Measurements from ENCODE around the gene APEH. TPM values are rescaled to one million over a fixed set of nuclear protein-coding genes. Genes with fewer than 3 reads are reported as not detected.

APEH gene
- 86.5 and 87.7 TPM in 2 replicates for total RNA-seq

DNA sequence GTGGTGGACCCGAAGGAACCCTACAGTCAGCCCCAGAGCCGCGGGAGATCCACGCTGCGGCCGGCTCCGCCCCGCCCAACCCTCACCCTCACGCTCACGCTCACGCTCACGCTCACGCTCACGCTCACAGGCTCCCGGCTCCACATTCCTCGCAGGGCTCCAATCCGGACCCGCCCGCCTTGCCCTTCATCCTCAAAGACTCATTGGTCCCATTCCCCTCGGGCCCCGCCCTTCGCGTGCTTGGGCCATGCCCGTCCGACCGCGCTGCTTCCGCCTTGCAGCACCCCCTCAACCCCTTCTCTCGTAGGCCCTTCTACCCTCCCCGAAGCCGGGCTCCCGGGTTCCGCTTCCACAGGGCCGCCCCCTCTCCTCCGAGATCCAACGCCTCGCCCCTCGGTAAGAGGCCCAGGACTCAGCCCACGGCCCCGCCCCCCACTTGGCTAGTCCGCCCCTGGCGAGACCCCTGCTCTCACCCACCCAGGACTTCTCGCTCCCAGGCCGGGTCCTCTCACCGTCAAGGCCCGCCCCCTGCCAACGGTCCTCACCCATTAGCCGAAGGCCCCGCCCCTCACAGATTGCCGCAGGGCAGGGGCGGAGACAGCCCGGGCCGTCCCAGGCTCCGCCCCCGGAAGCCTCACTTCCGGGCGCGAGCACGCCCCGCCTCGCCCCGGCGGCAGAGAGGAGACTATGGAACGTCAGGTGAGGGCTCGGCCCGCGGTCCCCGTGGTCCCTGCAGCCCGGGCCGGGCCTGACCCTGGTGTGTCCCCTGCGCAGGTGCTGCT, at the start of gene APEH:
Gene APEH, plus strand, starts transcription at position 637 of the 782 bp plus-strand sequence. Its CDS starts 51 bp downstream, at position 688.

GRCh38 chr3:49689046-49689907, 15.1 kb downstream of the APEH start, which contains the start of the genes MST1 and RNF123:
Gene MST1 (minus strand): TSS chr3:49689474. CDS start chr3:49688691, 783 bp downstream.
Gene RNF123 (plus strand): TSS chr3:49689557. CDS start chr3:49691166, 1,609 bp downstream.

GRCh38 chr3:49719214-49719884, 45.2 kb downstream of the APEH start, which contains the start of gene AMIGO3:
Gene AMIGO3 (minus strand): TSS chr3:49719684. CDS start chr3:49719465, 219 bp downstream.

GRCh38 chr3:49723628-49724551, 49.7 kb downstream of the APEH start, which contains the start of gene GMPPB:
Gene GMPPB (minus strand): TSS chr3:49723951. CDS start chr3:49723726, 225 bp downstream.

Other genes with a start within 250 kb of the APEH start
- gene NICN1, start 245.0 kb upstream of the APEH start, total RNA-seq = 2.9 and 13.1 TPM in 2 replicates
- gene DAG1, start 204.1 kb upstream of the APEH start, total RNA-seq = 23.2 and 53.4 TPM in 2 replicates
- gene BSN, start 119.9 kb upstream of the APEH start, total RNA-seq = under 0.01 and 0.06 TPM in 2 replicates
- 1.1 and 4.0 TPM in 2 replicates for gene MST1, start 15.1 kb downstream of the APEH start, total RNA-seq
- gene RNF123, start 15.2 kb downstream of the APEH start, total RNA-seq = 17.2 and 37.1 TPM in 2 replicates
- not detected in 2 replicates for gene AMIGO3, start 45.3 kb downstream of the APEH start, total RNA-seq
- 22.8 and 39.5 TPM in 2 replicates for gene GMPPB, start 49.6 kb downstream of the APEH start, total RNA-seq
- 34.6 and 66.0 TPM in 2 replicates for gene IP6K1, start 112.2 kb downstream of the APEH start, total RNA-seq
- gene CDHR4, start 125.5 kb downstream of the APEH start, total RNA-seq = not detected in 2 replicates
- 15.4 and 38.2 TPM in 2 replicates for gene INKA1, start 128.9 kb downstream of the APEH start, total RNA-seq
- 42.7 and 44.2 TPM in 2 replicates for gene UBA7, start 139.6 kb downstream of the APEH start, total RNA-seq
- gene TRAIP, start 182.2 kb downstream of the APEH start, total RNA-seq = 5.2 and 6.0 TPM in 2 replicates
- not detected in 2 replicates for gene CAMKV, start 195.6 kb downstream of the APEH start, total RNA-seq
- 0.81 and 1.0 TPM in 2 replicates for gene MST1R, start 229.5 kb downstream of the APEH start, total RNA-seq

Data from bladder microvascular endothelial cell (primary cell).